Stimulated activated CD4-positive, alpha-beta T cell treated with anti-CD3 and anti-CD28 coated beads, Interleukin-12 subunit alpha, Interleukin-12 subunit beta, amount 100 ng/mL, for 24 hours (primary cell): Measurements from ENCODE around the gene PRMT7.

Source experiments
- DNase-seq, 2 experiments: peaks; one replicate each; pipeline ENCODE4 v3.0.0-alpha.2; 2020; ENCODE audit warnings: low read depth in 2 of 2

Gene PRMT7

GRCh38 chr16:68375801-68376536 is 65.2 kb downstream of the PRMT7 start:
- DNase-seq = no peak

DNA sequence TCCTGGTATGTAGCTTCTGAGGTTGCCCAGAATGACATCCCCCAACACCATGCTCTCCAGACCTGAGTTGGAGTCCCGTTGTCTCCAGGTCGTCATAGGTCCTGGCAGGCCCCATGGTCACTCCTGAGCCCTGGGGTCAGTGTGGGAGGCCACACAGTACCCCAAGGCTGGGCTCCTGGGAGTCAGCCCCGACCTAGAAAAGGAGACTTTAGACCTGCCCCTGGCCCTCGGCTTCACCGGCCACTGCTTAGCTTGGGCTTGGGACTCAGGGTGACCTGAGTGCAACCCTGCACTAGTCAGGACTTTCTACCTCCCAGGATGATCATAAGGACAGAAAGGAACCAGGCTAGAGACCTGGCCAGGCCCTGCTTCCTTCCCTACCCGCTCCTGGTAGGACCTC is 65.8 kb downstream of the PRMT7 start:
- DNase-seq = no peak

DNA sequence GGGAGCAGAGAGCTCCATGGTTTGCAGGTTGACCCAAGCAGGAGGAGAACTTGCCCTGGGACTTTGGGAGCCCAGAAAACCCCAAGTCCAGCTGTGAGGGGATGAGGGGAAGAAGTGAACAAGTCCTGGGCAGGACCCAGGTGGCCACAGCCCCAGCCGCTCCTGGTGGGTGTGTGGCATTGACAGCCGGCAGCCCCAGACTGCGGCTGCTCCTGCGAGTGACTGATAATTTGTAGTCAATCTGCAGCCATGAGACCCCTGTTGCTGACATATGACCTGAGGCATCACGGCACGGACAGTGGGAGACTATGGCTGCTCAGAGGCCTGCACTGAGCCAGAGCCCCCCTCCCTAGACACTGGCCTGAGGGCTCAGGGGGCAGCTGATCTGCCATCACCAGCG is 66.4 kb downstream of the PRMT7 start:
- DNase-seq = no peak

DNA sequence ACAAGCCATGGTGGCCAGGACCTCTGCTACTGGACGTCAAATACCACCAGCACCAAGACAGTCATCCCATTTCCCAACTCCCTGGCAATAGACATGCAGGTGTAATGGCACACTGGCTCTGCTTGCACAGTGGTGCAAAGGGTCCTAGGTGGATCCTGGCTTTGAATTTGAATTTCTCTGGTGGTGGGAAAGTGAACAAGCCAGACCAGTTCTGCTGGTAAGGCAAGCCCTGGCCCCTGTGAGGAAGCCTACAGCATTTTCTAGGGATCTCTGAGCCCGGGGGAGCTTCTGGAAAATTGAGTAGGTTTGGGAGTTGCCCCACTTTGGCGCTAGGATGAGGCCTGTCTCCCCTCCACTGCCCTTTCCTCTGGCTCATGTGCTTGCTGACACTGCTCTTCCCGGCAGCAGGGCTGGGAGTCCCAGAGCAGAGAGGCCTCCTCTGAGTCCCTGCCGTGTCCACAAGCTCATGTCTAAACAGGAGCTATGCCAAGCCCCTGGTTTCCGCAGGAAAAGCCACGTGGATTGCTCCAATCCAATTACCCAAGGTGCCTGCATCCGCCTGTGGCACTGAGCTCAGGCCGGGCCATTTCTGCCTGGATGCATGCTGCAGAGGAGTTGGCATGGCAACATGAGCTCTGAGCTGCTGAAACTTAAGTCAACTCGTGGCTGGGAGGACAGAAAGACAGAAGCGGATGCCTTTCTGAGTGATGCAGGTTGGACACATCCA is 67.0 kb downstream of the PRMT7 start:
- DNase-seq = no peak

- DNase-seq = no peak
Measured at GRCh38 chr16:68378436-68379415, 67.9 kb downstream of the PRMT7 start.

DNA sequence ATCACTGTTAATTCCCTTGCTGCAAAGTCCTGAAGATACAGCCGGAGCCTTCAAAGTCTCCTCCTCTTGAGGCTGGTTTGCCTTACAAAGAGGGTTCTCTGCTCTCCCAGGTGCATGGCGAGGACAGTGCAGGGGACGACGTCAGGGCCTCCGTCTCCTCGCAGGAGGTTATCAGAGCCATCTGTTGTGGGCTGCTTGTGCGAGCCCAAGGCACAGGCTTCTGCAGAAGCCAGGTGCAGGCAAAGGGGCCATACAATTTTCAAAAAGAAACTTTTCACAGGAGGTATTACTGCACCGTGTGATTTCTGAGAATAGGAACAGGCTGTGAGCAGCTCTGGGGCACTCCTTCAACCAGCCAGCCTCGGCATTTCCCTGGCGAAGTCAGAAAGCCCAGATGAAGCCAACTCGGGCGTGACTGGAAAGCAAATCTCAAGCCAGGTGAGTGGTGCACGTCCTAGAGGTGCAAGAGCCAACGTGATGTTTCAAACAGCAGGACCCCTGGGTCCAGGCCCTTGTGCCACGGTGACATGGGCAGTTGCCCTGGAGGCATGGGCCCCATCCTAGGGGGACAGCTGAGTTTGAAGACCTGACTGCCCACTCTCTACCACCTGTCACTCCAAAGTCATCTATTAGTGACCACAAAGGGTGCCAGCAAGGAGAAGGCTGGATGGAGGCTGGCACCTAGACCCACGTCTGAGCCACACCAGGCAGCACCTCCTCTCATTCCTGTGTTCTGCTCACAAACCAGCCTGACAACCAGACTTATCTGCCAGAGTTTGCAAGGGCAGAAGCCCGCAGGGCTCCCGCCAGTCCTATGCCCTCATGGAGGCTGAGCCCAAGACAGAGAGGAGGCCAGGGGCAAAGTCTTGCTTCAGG is 68.9 kb downstream of the PRMT7 start:
- DNase-seq = no peak

DNA sequence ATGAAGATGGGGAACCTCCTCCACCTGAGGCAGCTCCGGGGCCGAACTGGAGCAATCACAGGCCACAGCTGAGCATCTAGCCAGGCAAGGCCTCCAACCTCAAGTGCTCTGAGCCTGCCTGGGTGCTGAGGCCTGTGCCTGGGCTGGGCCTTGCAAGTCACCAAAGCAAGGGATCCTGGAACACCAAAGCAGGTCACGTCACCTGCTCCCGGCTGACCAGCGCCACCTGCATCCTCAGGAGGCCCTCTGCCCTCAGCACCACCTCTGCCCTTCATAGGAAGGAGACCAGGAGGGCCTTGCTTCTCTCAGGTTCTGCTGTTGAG is 69.5 kb downstream of the PRMT7 start:
- DNase-seq = no peak

DNA sequence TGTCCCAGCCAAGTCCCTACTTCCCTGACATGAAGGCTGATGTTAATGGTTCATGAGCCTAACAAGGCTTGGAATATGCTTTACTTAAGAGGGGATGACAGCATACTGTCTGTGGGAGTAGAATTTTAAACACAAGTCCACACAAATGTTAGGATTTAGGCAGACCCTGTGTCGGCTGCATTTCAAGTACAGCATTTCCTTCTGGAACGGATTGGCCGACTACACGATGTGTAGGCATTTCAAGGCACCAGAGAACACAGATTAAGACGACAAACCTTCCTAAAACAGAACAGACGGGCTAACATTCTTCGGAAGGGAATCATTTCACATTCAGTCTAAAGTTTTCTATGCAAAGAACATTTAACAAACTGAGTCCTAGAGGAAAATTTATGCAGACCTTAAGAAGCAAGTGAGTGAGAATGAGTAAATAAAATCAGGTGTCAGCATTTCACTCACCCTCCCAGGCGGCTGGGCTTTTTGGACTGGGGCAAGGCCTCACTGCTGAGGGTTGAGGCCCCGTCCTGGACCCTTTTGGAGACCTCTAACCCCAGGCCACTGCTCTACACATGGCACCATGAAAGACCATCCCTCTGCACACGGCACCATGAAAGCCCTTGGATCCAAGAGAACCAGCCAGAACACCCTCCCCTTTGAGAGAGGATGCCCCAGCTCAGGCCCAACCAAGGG is 70.0 kb downstream of the PRMT7 start:
- DNase-seq = no peak

DNA sequence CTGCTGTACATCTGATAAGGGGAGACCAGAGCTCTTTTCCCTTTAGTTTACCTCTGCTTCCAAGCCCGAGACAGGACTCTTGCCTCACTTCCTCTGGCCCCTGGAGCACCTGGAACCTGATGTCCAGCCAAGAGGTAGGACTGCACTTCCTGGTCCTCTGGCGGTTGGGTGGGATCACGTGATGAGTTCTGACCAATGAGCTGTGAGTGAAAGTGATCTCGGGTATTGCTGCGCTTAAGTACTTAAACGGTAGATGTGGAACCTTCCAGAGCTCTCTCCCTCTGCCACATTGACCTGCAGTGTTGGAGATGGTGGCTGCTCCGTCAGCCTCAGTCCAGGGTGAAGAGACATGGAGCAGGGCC is 70.5 kb downstream of the PRMT7 start:
- no peak for DNase-seq

- no peak for DNase-seq
Measured at GRCh38 chr16:68382296-68382718, 71.5 kb downstream of the PRMT7 start.

DNA sequence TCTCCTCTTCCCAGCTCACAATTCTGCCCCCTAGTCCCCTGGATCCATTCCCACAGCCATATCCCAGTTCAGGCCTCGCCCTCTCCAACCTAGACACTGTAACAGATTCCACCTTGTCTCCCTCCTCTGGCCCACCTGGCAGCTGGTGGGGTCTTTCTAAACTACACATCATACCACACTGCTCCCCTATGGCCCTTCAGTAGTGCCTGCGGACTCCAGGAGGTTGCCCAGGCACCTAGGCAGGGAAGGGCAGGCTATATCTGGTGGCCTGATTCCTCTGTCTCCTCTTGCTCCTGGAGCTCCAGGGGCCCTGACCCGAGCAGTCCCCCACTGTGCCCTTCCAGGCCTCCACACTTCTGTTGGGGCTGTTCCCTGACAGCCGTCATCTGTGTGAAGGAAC is 73.0 kb downstream of the PRMT7 start:
- DNase-seq = no peak

DNA sequence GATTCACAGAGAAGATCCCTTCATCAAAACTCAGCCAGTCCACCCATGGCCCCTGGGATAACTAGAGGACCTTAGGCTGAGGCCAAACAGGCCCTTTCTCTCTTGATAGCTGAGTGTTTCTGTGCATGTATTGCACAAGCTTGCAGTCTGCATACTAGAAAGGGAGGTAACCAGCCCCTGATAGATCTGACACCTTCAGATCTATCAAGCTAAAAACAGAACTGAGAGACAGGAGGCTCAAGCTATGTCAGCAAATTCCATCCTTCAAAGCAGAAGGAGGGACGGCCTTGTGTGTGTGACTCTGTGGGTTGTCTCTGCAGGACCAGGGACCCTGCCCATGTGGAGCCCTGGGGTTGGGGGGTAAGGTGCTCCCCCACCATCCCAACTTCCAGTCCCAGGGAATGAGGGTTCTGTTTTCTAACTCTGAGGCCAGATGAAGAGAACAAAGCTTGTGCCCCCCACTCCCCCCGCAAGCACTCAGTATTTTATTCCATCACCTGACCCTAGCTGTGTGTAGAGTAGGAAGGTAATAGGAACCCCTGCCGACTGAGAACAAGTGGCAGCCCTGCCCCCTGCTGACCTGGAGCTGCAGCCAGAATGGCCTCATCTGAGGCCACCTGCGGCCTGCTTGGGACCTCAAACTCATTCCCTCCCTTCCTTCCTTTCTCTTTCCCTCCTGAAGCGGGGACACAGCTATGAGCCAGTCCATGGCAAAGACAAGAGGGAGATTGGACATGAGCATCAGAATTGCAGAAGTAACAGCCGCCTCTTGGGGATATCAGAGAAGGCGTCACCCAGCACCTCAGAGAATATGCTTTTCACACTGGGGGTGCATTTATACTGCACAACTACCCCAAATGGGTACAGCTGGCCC is 73.7 kb downstream of the PRMT7 start:
- DNase-seq = no peak

- no peak for DNase-seq
Measured at GRCh38 chr16:68385371-68385770, 74.6 kb downstream of the PRMT7 start.

GRCh38 chr16:68386628-68387027 is 75.8 kb downstream of the PRMT7 start:
- no peak for DNase-seq

- no peak for DNase-seq
Measured at GRCh38 chr16:68387301-68387700, 76.5 kb downstream of the PRMT7 start.

DNA sequence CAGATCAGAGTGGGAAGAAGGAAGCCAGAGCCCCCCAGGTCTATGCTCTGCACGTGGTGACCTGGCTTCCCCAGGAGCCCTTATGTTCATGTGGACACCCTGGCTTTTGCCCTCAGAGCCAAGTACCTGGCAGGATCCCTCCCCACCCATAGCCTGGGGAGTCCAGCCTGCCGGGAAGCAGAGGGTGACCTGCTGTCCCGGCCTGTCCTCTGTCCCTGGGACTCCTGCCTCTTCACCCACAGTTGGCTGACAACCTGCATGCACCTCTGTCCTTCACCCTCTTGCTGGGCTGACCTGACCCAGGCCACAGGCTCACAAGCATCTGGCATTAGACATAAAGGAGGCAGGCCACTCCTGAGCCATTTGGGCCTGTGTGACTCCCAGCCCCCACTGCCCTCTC is 77.3 kb downstream of the PRMT7 start:
- no peak for DNase-seq

DNA sequence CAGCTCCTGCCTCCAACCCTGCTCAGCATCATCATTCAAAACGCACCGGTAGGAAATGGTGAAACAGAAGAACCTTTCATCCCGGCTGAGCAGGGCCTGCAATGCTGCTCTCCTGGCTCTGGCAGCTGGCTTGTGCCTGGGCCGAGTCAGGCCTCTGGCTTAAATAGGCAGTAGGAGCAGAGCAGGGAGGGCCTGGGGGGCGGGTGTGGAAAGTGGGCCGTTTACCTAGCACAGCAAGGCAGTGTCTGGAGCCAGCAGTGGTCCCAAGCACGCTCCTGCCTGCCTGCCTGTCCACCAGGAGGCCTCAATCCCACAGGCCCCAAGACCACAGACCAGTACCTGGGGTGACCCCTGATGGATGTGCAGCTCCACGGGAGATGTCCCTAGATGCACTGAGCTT is 78.2 kb downstream of the PRMT7 start:
- DNase-seq = no peak

- no peak for DNase-seq
Measured at GRCh38 chr16:68389750-68390371, 79.0 kb downstream of the PRMT7 start.

GRCh38 chr16:68393333-68393732 is 82.5 kb downstream of the PRMT7 start:
- no peak for DNase-seq
